ENCODE results near the gene SLC49A3.

- TF ChIP-seq CTCF (IDR thresholded peaks at IDR 0.05; ENCODE audit: control extremely low read depth in 1 of 3, insufficient read depth in 1 of 3, low read depth in 1 of 3, low read length in 3 of 3), result no peak
- no peak for TF ChIP-seq SUZ12 (IDR thresholded peaks at IDR 0.05; ENCODE audit: low read length)
- no peak for TF ChIP-seq KDM5A (IDR thresholded peaks at IDR 0.05; ENCODE audit: low read length)
- TF ChIP-seq SP1 (IDR thresholded peaks at IDR 0.05; ENCODE audit: low read depth, low read length), result no peak
- TF ChIP-seq POLR2AphosphoS5 (IDR thresholded peaks at IDR 0.05; ENCODE audit: low read depth, low read length), result no peak
- TF ChIP-seq TAF1 (IDR thresholded peaks at IDR 0.05; ENCODE audit: low read depth, low read length), result no peak
- TF ChIP-seq POLR2A (IDR thresholded peaks at IDR 0.05; ENCODE audit: control extremely low read depth in 1 of 2, low read depth in 2 of 2, low read length in 2 of 2), result no peak
- no peak for TF ChIP-seq BACH1 (IDR thresholded peaks at IDR 0.05; ENCODE audit: low read length)
- TF ChIP-seq JUND (IDR thresholded peaks at IDR 0.05; ENCODE audit: low read length), result no peak
- no peak for TF ChIP-seq JUN (IDR thresholded peaks at IDR 0.05; ENCODE audit: low read depth, low read length)
- no peak for TF ChIP-seq CEBPB (IDR thresholded peaks at IDR 0.05; ENCODE audit: low read depth, low read length)
Observed at GRCh38 chr4:653831-654502, 35.0 kb downstream of the SLC49A3 start.

Data from H1 (cell line).